GM11168 (cell line): ENCODE measurements around the gene PRICKLE1.

Experiments
- in situ Hi-C: fragments of 300-500 bp; cut with MboI; formaldehyde crosslinking; loops from one replicate; pipeline ENCODE4 v1.12.0; 2022; ENCODE audit warnings: low sequenced_read_pairs; ENCODE audit not compliant: unreplicated experiment

The PRICKLE1 gene

GRCh38 chr12:42590330-42590934 is 886 bp upstream of the PRICKLE1 start:
- in situ Hi-C loops = no loop called here

DNA sequence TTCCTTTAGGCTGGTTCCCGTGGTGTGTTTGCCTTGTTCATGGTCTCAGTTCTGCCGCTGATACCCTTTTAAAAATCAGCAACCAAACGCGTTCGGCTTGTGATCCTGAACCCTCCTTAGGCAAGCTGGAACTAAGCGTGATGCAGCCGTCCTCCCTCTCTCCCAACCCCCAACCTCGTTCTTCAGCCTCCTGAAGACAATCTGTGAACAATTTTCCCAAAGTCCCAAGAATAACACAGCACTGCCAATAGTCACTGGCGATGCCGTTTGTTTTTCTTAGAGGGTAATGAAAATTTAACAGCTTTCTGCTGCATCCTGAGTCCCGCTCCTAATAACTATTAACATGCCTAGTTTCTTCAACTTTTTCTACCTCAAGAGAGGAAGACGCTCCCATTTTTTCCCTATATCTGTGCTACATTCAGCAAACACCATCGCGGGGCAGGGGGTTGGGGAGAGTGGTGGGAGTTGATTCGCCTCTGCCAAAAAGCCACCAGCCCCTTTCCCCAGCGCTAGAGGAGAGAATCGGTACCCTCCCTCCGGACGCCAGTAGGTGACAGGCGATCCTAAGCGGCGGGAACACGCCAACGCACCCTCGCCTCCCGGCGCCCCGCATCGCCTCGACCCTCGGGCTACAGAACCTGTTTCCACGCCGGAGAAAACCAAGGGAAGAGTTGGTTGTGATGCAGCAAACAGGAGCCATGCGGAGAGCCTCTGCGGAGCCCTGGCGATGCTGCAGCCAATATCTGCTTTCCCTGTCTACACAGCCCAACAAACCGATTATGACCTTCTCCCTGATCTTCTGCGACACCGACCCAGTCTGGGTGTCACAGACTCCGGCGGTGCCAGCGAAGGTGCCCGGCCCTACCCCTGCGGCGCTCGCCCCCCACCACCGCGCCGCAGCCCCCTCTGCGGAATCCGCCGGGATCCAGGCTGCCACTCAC is 752 bp downstream of the PRICKLE1 start:
- in situ Hi-C loops = no loop called here

DNA sequence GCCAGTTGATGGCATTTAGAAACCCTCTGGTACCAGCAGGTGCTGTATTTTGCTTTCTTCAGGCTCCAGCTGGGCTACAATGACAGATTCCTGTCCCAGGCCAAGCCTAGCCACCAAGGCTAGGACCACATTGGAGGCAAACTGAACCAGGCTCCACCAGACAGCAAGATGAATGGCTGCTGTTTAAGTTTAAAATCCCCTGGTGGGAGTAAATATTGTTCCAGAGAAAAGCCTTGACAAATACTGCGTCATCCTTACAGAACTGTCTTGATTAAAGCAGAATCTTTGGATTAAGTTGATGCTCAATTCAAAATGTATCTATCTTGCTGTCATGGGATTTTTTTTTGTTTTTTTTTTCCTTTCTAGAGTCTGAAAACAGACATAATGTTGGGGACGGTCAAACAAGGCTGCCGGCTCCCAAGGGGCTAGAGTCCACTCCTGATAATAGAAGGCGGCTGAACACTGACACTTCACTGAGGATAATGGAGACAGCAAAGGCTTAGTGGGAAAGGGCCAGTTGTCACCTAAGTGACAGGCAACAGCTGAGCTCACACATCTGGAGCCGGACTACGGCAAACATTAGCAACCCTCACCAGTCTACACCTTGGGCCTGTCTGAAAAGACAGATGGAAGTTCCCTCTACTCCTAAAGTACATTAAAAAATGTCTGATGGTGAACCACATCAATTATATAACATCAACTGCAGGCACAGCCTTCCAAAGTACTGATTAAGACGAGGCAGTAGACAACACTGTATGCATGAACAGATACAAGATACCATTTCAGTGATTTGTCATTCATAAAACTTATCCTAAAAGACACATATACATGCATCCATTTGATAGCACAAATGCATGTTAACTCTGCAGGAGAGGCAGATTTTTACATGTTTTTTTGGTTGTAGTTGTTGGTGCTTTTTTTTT is 1.7 kb downstream of the PRICKLE1 start:
- in situ Hi-C loops = no loop called here

GRCh38 chr12:42586268-42586667 is 3.3 kb downstream of the PRICKLE1 start:
- in situ Hi-C loops = no loop called here

- in situ Hi-C loops = no loop called here
Measured at GRCh38 chr12:42585841-42586216, 3.7 kb downstream of the PRICKLE1 start.

- in situ Hi-C loops = no loop called here
Measured at GRCh38 chr12:42585154-42585840, 4.2 kb downstream of the PRICKLE1 start.

DNA sequence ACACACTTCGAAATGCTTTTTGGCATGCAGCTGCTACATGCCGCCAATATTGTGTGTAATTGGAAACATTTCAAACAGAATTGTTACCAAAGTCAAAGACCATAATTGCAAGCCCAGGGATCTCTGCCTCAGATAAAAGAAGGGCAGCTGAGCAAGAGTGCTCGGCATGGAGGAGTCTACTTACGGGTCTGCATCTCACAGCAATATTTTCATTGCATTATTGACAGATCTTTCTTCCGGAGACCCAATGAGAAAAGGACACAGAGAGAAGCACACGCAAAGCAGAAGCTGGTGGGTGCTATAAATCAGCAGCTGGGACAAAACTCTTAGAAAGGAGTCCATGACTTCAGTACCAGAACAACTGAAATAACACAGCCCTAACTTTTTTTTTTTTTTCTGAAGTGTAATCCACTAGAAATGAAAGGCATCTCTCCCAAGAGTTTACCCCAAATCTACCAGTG is 4.9 kb downstream of the PRICKLE1 start:
- in situ Hi-C loops = no loop called here

GRCh38 chr12:42583016-42583415 is 6.5 kb downstream of the PRICKLE1 start:
- in situ Hi-C loops = no loop called here

- in situ Hi-C loops = no loop called here
Measured at GRCh38 chr12:42582498-42582897, 7.0 kb downstream of the PRICKLE1 start.

DNA sequence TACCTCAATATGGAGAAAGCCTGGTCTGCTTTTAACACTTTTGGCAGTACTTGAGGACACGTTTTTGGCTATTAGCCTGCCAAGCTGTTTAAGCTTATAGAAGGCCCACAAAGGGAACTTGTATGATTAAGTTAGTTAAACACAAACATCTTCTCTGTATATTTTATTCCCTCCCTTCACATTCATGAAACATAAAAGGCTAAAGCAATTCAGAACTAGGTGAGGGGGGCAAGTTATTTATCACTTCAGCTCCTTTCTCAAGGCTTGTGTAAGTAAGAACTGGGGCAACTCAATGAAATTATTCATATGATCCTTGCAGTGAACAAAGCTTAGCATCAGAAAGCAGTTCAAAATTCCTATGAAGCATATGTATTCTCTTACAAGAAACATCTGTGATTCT is 7.5 kb downstream of the PRICKLE1 start:
- in situ Hi-C loops = no loop called here

DNA sequence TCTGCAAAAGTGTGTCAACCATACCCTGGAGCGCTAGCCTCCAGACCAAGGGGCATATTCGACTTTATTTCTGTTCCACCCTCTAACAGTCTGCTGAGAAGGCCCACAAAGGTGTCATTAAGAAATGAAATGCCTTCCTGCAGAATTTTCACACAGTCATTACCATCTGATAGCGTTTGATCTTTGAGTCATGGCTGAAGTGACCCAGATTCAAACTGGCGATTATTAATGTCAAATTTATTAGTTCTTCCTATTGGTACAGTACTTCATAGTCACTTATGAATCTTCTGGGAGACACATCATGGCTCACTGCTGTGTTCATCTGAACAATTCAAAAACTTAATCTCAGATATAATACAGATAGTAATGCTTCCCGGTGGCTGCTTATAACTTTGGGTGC is 13.2 kb downstream of the PRICKLE1 start:
- in situ Hi-C loops = no loop called here

DNA sequence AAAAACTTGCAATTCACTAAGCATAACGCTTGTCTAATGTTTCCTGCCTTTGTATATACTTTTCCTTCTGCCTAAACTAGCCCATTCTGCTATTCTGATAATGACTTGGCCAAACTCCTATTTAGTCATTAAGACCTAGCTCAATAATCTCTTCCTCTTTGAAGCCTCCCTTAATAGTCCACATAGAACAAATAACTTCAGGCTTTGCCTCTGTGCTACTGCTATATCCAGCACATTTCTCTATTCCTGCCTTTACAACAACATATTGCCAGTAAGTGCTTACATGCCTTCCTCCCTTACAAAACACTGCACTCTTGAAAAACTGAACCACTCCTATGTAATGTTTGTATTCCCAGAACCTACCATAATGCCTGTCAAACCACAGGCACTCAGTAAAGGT is 13.8 kb downstream of the PRICKLE1 start:
- in situ Hi-C loops = no loop called here

DNA sequence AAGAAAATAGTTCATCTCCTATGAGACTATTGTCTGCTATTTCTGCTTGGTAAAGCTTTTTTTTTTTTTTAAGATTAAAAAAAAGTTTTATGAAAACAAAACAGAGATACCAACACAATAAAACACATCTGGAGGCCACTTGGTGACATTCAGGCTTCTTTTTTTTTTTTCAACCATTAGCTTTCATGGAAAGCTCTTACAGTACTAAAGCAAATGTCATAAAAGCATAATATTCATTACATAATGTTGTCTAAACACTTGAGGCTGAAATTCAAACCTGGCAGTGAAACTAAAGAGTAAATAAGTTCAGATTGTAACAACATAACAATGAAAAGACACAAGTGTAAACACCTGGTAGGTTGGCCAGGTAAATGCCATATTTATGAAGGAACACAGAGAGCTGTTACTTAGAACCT is 14.7 kb downstream of the PRICKLE1 start:
- in situ Hi-C loops = no loop called here

- in situ Hi-C loops = no loop called here
Measured at GRCh38 chr12:42571327-42572009, 18.1 kb downstream of the PRICKLE1 start.

GRCh38 chr12:42570076-42570475 is 19.5 kb downstream of the PRICKLE1 start:
- in situ Hi-C loops = no loop called here

DNA sequence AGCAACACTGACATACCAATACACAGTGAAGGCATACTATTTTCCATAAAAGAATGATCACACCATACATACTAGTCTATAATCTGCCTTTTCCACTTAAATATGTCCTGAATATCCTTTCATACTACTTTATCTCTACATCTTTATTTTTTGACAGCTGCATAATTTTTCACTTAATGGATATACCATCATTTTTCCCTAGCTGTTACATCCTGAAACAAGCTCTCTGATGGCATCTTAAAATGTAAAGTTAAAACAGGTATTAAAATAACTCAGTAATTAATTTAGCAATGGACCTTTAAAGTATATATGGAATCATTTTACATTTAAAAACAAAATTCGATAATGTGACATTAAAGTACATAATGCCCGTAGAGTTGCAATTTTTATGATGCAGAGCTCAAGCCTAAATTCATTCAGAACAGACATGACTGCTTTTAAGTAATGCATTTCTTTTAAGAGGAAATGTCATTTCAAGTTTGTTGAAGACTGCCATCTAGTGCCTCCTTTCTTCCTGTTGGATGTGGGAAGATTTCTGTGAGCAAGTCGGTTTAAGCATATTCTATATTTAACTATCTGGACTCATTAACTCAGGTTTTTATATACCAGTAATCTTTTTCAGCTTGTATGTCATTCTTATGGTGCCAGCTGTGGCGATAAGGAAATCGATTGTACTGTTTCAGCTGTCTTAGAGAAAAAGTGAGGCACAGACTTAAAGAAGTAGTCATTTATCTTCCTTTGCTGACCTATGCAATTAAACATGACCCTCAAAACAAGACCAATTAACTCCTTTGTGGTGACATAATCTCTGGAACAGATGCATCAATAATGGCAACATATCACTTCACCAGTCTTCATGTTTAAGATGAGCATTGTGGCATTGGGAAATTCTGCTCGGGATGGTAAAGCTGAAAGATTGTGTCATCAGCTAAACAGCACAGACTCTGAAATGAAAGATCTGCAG is 20.3 kb downstream of the PRICKLE1 start:
- in situ Hi-C loops = loop anchor here (5.0 kb wide), 1 partner anchor 82 kb away; no protein-coding TSS in a partner anchor

DNA sequence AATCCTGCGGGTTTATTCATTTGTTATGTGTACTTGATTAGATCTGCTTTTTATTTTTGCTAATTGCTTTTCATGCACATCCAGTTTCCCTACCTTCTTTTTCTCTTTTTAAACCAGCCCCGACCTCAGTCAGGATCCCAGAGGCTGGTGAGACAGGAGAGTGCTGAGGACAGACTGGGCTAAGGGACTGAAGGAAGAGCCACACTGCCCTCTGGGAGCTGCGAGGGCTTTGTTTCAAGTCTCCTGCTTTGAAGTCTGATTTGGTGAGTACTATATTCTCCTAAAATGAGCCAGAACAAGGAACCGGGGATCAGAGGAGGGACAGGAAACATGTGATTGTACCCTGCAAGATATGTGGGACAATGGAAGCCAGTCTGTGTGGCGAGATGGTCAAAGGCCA is 23.9 kb downstream of the PRICKLE1 start:
- in situ Hi-C loops = loop anchor here (5.0 kb wide), 1 partner anchor 78 kb away; no protein-coding TSS in a partner anchor

DNA sequence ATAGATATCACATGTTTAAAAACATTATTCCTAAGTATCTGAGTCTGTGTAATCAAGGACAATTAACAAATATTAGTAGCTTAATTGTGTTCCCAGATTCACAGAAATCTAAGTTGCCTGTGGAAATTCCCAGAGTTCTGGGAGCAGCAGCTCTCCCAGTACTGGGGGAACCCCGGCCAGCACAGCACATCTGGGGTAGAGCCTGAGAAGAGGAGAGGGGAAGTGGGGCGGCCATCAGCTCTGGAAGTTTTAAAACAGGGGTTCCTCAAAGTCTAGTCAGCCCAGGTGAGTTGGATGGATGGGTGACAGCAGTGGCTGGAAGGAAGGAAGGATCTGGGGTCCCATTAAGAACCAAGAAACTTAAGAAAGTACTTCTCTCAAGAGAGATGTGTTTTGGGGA is 24.6 kb downstream of the PRICKLE1 start:
- in situ Hi-C loops = loop anchor here (5.0 kb wide), 1 partner anchor 78 kb away; no protein-coding TSS in a partner anchor
